Omental fat pad (tissue), 4 donors: ENCODE data around the gene ITPR2. TPM values are rescaled to one million over a fixed set of nuclear protein-coding genes. Genes with fewer than 3 reads are reported as not detected.

Experiments used
- ATAC-seq: fragments of 150-250 bp; one replicate; pipeline ENCODE4 v1.9.1; 2016; ENCODE audit warnings: mild to moderate bottlenecking, moderate library complexity; ENCODE audit not compliant: low FRiP score
- DNase-seq: peaks from one replicate; pipeline ENCODE4 v3.0.0-alpha.2; 2019; ENCODE audit warnings: low spot score
- CTCF ChIP-seq, 3 donors: fragments of 450-650 bp; IDR thresholded peaks; one replicate each; pipeline ENCODE4 v1.5.1; 2016 to 2017; ENCODE audit warnings: antibody characterized with exemption in 3 of 3, mild to moderate bottlenecking in 3 of 3, moderate library complexity in 2 of 3
- total RNA-seq, 4 donors: library from RNA; depleted of rRNA; stranded (reverse); fragments of >200 nt; gene quantifications; one replicate each; pipeline ENCODE4 v1.1.0, GENCODE V29; 2016

Gene ITPR2
- total RNA-seq, 4 donors from 2014 or later = 39.0 to 62.9 (median 47.4) TPM

- no peak for TF ChIP-seq CTCF (IDR thresholded peaks at IDR 0.05)
- DNase-seq = no peak
- ATAC-seq = no peak
Observed at GRCh38 chr12:26493656-26494055, 339.3 kb downstream of the ITPR2 start.

- no peak for TF ChIP-seq CTCF (IDR thresholded peaks at IDR 0.05)
- no peak for ATAC-seq
Observed at GRCh38 chr12:26492406-26492805, 340.6 kb downstream of the ITPR2 start.

GRCh38 chr12:26489908-26490307, 343.1 kb downstream of the ITPR2 start:
- no peak for TF ChIP-seq CTCF (IDR thresholded peaks at IDR 0.05)
- no peak for ATAC-seq
- no peak for DNase-seq

More at GRCh38 chr12:26492406-26492805, 340.6 kb downstream of the ITPR2 start:
- no peak for DNase-seq

GRCh38 chr12:26488351-26488750, 344.6 kb downstream of the ITPR2 start:
- DNase-seq (no peak), ATAC-seq (no peak)
- no peak for TF ChIP-seq CTCF (IDR thresholded peaks at IDR 0.05)

GRCh38 chr12:26473291-26473690, 359.7 kb downstream of the ITPR2 start:
- ATAC-seq (no peak), DNase-seq (no peak)
- TF ChIP-seq CTCF (IDR thresholded peaks at IDR 0.05) = no peak

GRCh38 chr12:26471560-26471959, 361.4 kb downstream of the ITPR2 start:
- DNase-seq (no peak), ATAC-seq (no peak)
- no peak for TF ChIP-seq CTCF (IDR thresholded peaks at IDR 0.05)

- ATAC-seq = no peak
- DNase-seq = no peak
- no peak for TF ChIP-seq CTCF (IDR thresholded peaks at IDR 0.05)
Observed at GRCh38 chr12:26469421-26470180, 363.4 kb downstream of the ITPR2 start.
